Measurements from ENCODE around the gene NUDT16L1. TPM values are rescaled to one million over a fixed set of nuclear protein-coding genes. Genes with fewer than 3 reads are reported as not detected.

NUDT16L1 gene
- total RNA-seq, 1 experiment from 2014 or later = 42.0 TPM

- TF ChIP-seq PRDM15 (CRISPR knock-in tag; IDR thresholded peaks at IDR 0.05) (no peak), ZNF121 (CRISPR knock-in tag; IDR thresholded peaks at IDR 0.05) (no peak), USF2 (CRISPR knock-in tag; IDR thresholded peaks at IDR 0.05) (no peak), PREB (CRISPR knock-in tag; IDR thresholded peaks at IDR 0.05; ENCODE audit: borderline replicate concordance) (no peak), PRRX2 (CRISPR knock-in tag; IDR thresholded peaks at IDR 0.05) (no peak), KAT7 (CRISPR knock-in tag; IDR thresholded peaks at IDR 0.05; ENCODE audit: borderline replicate concordance) (no peak)
- TF ChIP-seq, protein P1, sequence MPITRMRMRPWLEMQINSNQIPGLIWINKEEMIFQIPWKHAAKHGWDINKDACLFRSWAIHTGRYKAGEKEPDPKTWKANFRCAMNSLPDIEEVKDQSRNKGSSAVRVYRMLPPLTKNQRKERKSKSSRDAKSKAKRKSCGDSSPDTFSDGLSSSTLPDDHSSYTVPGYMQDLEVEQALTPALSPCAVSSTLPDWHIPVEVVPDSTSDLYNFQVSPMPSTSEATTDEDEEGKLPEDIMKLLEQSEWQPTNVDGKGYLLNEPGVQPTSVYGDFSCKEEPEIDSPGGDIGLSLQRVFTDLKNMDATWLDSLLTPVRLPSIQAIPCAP (CRISPR knock-in tag; IDR thresholded peaks at IDR 0.05) = no peak
- TF ChIP-seq, protein P2, sequence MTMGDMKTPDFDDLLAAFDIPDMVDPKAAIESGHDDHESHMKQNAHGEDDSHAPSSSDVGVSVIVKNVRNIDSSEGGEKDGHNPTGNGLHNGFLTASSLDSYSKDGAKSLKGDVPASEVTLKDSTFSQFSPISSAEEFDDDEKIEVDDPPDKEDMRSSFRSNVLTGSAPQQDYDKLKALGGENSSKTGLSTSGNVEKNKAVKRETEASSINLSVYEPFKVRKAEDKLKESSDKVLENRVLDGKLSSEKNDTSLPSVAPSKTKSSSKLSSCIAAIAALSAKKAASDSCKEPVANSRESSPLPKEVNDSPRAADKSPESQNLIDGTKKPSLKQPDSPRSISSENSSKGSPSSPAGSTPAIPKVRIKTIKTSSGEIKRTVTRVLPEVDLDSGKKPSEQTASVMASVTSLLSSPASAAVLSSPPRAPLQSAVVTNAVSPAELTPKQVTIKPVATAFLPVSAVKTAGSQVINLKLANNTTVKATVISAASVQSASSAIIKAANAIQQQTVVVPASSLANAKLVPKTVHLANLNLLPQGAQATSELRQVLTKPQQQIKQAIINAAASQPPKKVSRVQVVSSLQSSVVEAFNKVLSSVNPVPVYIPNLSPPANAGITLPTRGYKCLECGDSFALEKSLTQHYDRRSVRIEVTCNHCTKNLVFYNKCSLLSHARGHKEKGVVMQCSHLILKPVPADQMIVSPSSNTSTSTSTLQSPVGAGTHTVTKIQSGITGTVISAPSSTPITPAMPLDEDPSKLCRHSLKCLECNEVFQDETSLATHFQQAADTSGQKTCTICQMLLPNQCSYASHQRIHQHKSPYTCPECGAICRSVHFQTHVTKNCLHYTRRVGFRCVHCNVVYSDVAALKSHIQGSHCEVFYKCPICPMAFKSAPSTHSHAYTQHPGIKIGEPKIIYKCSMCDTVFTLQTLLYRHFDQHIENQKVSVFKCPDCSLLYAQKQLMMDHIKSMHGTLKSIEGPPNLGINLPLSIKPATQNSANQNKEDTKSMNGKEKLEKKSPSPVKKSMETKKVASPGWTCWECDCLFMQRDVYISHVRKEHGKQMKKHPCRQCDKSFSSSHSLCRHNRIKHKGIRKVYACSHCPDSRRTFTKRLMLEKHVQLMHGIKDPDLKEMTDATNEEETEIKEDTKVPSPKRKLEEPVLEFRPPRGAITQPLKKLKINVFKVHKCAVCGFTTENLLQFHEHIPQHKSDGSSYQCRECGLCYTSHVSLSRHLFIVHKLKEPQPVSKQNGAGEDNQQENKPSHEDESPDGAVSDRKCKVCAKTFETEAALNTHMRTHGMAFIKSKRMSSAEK (CRISPR knock-in tag; IDR thresholded peaks at IDR 0.05; ENCODE audit: borderline replicate concordance) = no peak
Observed at GRCh38 chr16:4652561-4652960, 40.8 kb upstream of the NUDT16L1 start (continued).

DNA sequence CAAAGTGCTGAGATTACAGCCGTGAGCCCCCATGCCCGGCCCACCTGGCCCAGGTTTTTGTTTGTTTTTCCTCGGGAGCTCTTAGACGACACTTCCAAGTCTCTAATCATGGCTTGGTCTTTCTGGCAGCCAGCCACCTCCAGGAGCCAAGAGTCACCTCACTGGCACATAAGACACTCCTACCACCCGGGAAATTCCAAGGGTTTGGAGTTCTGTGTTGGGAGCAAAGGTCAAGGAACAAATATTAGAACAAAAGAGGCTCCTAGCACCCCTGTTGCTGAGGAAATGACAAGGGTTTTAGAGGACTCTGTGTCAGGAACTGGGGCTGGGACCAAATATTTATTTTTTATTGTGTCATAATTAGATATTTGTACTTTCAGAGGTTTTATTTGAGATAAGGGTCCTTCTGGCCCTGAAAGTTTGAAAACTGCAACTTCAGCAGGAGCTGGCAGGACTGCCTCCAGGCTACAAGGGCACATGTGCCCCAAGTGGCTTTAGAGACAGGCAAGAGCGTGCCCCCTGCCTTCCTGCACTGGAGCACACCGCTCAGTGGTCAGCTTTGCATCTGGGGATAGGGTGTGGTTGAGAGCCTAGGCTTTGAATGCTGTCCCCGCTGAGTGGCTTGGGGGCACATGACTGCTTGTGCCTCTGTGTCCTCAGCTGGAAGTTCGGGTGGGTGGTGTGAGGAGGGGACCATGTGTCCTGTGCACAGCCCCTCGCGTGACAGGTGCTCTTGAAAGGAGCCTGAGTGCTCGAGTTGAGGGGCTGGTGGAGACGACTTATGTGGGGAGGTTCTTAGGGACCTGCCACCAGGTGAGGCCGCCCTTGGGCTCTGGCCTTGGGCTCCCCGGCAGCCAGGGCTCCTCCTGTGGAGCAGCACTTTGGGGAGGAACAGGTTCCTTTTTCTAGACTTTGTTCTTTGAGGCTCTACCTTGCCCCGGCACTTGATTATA lies 39.1 kb upstream of the NUDT16L1 start:
- H3K36me3 Mint-ChIP-seq = peaks cover 25% of the 10 kb centered on the region
- ATAC-seq (no peak), DNase-seq (ENCODE audit: low spot score) (no peak)
- POLR2A ChIA-PET = no interaction called here
- CTCF ChIA-PET = interaction anchor here (1.2 to 1.5 kb wide), 2 partner anchors 9 to 29 kb away, joined by 3 to 5 read pairs; no protein-coding TSS in a partner anchor
- no peaks in the 10 kb centered on the region for H3K9me3 Mint-ChIP-seq
- no peaks in the 10 kb centered on the region for H3K4me1 Mint-ChIP-seq
- H3K27me3 Mint-ChIP-seq (ENCODE audit: low read depth) = no peaks in the 10 kb centered on the region
- 0 out of 2 replicates have a peak overlapping the region, but pooled peaks have one; percentile 23 for H3K27ac Mint-ChIP-seq
- H3K4me3 Mint-ChIP-seq = no peak overlapping the region
- no peak for TF ChIP-seq ZNF512 (CRISPR knock-in tag; IDR thresholded peaks at IDR 0.05; ENCODE audit: borderline replicate concordance)
- no peak for TF ChIP-seq ATF6 (CRISPR knock-in tag; IDR thresholded peaks at IDR 0.05)
- no peak for TF ChIP-seq PREB (CRISPR knock-in tag; IDR thresholded peaks at IDR 0.05; ENCODE audit: borderline replicate concordance)
- TF ChIP-seq, protein P3, sequence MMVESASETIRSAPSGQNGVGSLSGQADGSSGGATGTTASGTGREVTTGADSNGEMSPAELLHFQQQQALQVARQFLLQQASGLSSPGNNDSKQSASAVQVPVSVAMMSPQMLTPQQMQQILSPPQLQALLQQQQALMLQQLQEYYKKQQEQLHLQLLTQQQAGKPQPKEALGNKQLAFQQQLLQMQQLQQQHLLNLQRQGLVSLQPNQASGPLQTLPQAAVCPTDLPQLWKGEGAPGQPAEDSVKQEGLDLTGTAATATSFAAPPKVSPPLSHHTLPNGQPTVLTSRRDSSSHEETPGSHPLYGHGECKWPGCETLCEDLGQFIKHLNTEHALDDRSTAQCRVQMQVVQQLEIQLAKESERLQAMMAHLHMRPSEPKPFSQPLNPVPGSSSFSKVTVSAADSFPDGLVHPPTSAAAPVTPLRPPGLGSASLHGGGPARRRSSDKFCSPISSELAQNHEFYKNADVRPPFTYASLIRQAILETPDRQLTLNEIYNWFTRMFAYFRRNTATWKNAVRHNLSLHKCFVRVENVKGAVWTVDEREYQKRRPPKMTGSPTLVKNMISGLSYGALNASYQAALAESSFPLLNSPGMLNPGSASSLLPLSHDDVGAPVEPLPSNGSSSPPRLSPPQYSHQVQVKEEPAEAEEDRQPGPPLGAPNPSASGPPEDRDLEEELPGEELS (CRISPR knock-in tag; IDR thresholded peaks at IDR 0.05) = no peak
- TF ChIP-seq EMX1 (CRISPR knock-in tag; IDR thresholded peaks at IDR 0.05) = no peak
- no peak for TF ChIP-seq JAZF1 (CRISPR knock-in tag; IDR thresholded peaks at IDR 0.05)
- no peak for TF ChIP-seq RELA (CRISPR knock-in tag; IDR thresholded peaks at IDR 0.05; ENCODE audit: borderline replicate concordance)
- TF ChIP-seq RORB (CRISPR knock-in tag; IDR thresholded peaks at IDR 0.05) = no peak
- no peak for TF ChIP-seq KAT7 (CRISPR knock-in tag; IDR thresholded peaks at IDR 0.05; ENCODE audit: borderline replicate concordance)
